Astrocyte (in vitro differentiated cells and primary cell): ENCODE results near the gene PLEKHG4B. TPM values are rescaled to one million over a fixed set of nuclear protein-coding genes. Genes with fewer than 3 reads are reported as not detected.

ENCODE experiments used
- DNase-seq: peaks from one replicate; pipeline ENCODE4 v3.0.0-alpha.2; 2010; ENCODE audit warnings: low read depth
- FAIRE-seq: peaks from 2 replicates; lab custom pipeline; 2011; peaks lifted over from hg19 to GRCh38; lab: Jason Lieb, UNC
- H2AFZ ChIP-seq: 2 replicates; pipeline ENCODE4 v1.6.0; 2012; ENCODE audit warnings: low read depth, low read length, inconsistent platforms
- H3K27ac ChIP-seq: 2 replicates; pipeline ENCODE4 v1.5.1; 2011; ENCODE audit warnings: low read depth, low read length, inconsistent platforms
- H3K27me3 ChIP-seq: 2 replicates; pipeline ENCODE4 v1.6.0; 2011; ENCODE audit warnings: low read length, inconsistent platforms; ENCODE audit not compliant: insufficient read depth
- H3K36me3 ChIP-seq: 2 replicates; pipeline ENCODE4 v1.5.1; 2011; ENCODE audit warnings: low read length, inconsistent platforms; ENCODE audit not compliant: insufficient read depth
- H3K4me1 ChIP-seq: 2 replicates; pipeline ENCODE4 v1.5.1; 2011; ENCODE audit warnings: low read length, inconsistent platforms; ENCODE audit not compliant: insufficient read depth
- H3K4me2 ChIP-seq: 2 replicates; pipeline ENCODE4 v1.6.0; 2012; ENCODE audit warnings: low read length, inconsistent platforms
- H3K4me3 ChIP-seq: 2 replicates; pipeline ENCODE4 v1.5.1; 2011; ENCODE audit warnings: low read depth, mild to moderate bottlenecking, low read length, inconsistent platforms; ENCODE audit not compliant: insufficient read depth
- H3K79me2 ChIP-seq: 2 replicates; pipeline ENCODE4 v1.6.0; 2012; ENCODE audit warnings: mild to moderate bottlenecking, low read length, inconsistent platforms; ENCODE audit not compliant: insufficient read depth
- H3K9ac ChIP-seq: 2 replicates; pipeline ENCODE4 v1.6.0; 2012; ENCODE audit warnings: mild to moderate bottlenecking, low read length, inconsistent platforms
- H3K9me3 ChIP-seq: 2 replicates; pipeline ENCODE4 v1.5.1; 2012; ENCODE audit warnings: low read depth, mild to moderate bottlenecking, low read length, inconsistent platforms; ENCODE audit not compliant: insufficient read depth
- H4K20me1 ChIP-seq: 2 replicates; pipeline ENCODE4 v1.6.0; 2012; ENCODE audit warnings: low read length, inconsistent platforms; ENCODE audit not compliant: insufficient read depth
- H3K27ac Mint-ChIP-seq: one replicate; pipeline ENCODE4 v1.8.0; 2021; ENCODE audit warnings: mild to moderate bottlenecking, mixed read lengths; ENCODE audit not compliant: unreplicated experiment
- H3K27me3 Mint-ChIP-seq: one replicate; pipeline ENCODE4 v1.8.0; 2021; ENCODE audit warnings: low read depth, mixed read lengths; ENCODE audit not compliant: unreplicated experiment
- H3K36me3 Mint-ChIP-seq: one replicate; pipeline ENCODE4 v1.8.0; 2021; ENCODE audit warnings: low read depth, mixed read lengths; ENCODE audit not compliant: unreplicated experiment
- H3K4me1 Mint-ChIP-seq: one replicate; pipeline ENCODE4 v1.8.0; 2021; ENCODE audit warnings: low read depth, mixed read lengths; ENCODE audit not compliant: unreplicated experiment
- H3K4me3 Mint-ChIP-seq: one replicate; pipeline ENCODE4 v1.8.0; 2021; ENCODE audit warnings: mild to moderate bottlenecking, moderate library complexity, mixed read lengths; ENCODE audit not compliant: unreplicated experiment
- H3K9me3 Mint-ChIP-seq: one replicate; pipeline ENCODE4 v1.8.0; 2021; ENCODE audit warnings: mild to moderate bottlenecking, mixed read lengths; ENCODE audit not compliant: unreplicated experiment
- CTCF ChIP-seq: IDR thresholded peaks from 2 replicates; pipeline ENCODE4 v1.5.1; 2011; ENCODE audit warnings: low read depth, mild to moderate bottlenecking, inconsistent platforms, low read length, moderate library complexity; ENCODE audit not compliant: insufficient read depth
- EZH2 ChIP-seq: IDR thresholded peaks from 2 replicates; pipeline ENCODE4 v1.6.1; 2012; ENCODE audit warnings: mild to moderate bottlenecking, low read length, inconsistent platforms; ENCODE audit not compliant: insufficient read depth
- total RNA-seq: library from RNA; stranded (reverse); gene quantifications from 2 replicates; pipeline ENCODE4 v1.2.1, GENCODE V29; 2021

Gene PLEKHG4B
- total RNA-seq, 1 donor from 2014 or later: 8.1 TPM

- no peak overlapping the region for H3K27ac Mint-ChIP-seq
- no peak for FAIRE-seq
- H3K9ac ChIP-seq: no peak overlapping the region
Measured at GRCh38 chr5:181566-181965, 89.6 kb downstream of the PLEKHG4B start.

GRCh38 chr5:182126-182525 lies 90.2 kb downstream of the PLEKHG4B start:
- no peak for TF ChIP-seq CTCF
- no peak for TF ChIP-seq EZH2
- no peak for FAIRE-seq

More at GRCh38 chr5:181566-181965, 89.6 kb downstream of the PLEKHG4B start:
- Histone ChIP-seq H3K9me3 (no peaks in the 10 kb centered on the region), H3K27me3 (no peaks in the 10 kb centered on the region), H3K36me3 (peaks cover 3% of the 10 kb centered on the region), H3K4me2 (no peak overlapping the region), H2AFZ (no peak overlapping the region), H3K79me2 (no peaks in the 10 kb centered on the region), H3K4me1 (no peaks in the 10 kb centered on the region), H3K27ac (no peak overlapping the region), H4K20me1 (no peaks in the 10 kb centered on the region), H3K4me3 (no peak overlapping the region)
- Mint-ChIP-seq H3K9me3 (no peaks in the 10 kb centered on the region), H3K4me3 (no peak overlapping the region), H3K36me3 (peaks cover 5% of the 10 kb centered on the region), H3K4me1 (peaks cover 2% of the 10 kb centered on the region), H3K27me3 (peaks cover 22% of the 10 kb centered on the region)
- TF ChIP-seq EZH2 (no peak), CTCF (no peak)
- DNase-seq: no peak

GRCh38 chr5:184471-184870 lies 92.5 kb downstream of the PLEKHG4B start:
- H3K9ac ChIP-seq: no peak overlapping the region
- FAIRE-seq (no peak), DNase-seq (no peak)
- peaks cover 3% of the 10 kb centered on the region for H3K36me3 ChIP-seq
- no peak overlapping the region for H3K27ac ChIP-seq
- no peaks in the 10 kb centered on the region for H4K20me1 ChIP-seq
- no peaks in the 10 kb centered on the region for H3K9me3 ChIP-seq
- Mint-ChIP-seq H3K27ac (no peak overlapping the region), H3K36me3 (peaks cover 5% of the 10 kb centered on the region), H3K4me3 (no peak overlapping the region), H3K27me3 (peaks cover 23% of the 10 kb centered on the region), H3K4me1 (peaks cover 2% of the 10 kb centered on the region), H3K9me3 (no peaks in the 10 kb centered on the region)
- no peak for TF ChIP-seq EZH2
- no peak for TF ChIP-seq CTCF
- H3K27me3 ChIP-seq: no peaks in the 10 kb centered on the region
- H3K4me3 ChIP-seq: no peak overlapping the region
- H3K4me1 ChIP-seq: peaks cover 7% of the 10 kb centered on the region
- H3K4me2 ChIP-seq: no peak overlapping the region
- no peaks in the 10 kb centered on the region for H3K79me2 ChIP-seq
- H2AFZ ChIP-seq: no peak overlapping the region

More at GRCh38 chr5:182126-182525, 90.2 kb downstream of the PLEKHG4B start:
- Histone ChIP-seq H3K9ac (no peak overlapping the region), H3K4me1 (no peaks in the 10 kb centered on the region), H2AFZ (no peak overlapping the region), H3K79me2 (no peaks in the 10 kb centered on the region), H3K4me3 (no peak overlapping the region), H3K4me2 (no peak overlapping the region), H4K20me1 (no peaks in the 10 kb centered on the region), H3K36me3 (peaks cover 3% of the 10 kb centered on the region), H3K27me3 (no peaks in the 10 kb centered on the region), H3K27ac (no peak overlapping the region), H3K9me3 (no peaks in the 10 kb centered on the region)
- DNase-seq: no peak
- no peaks in the 10 kb centered on the region for H3K9me3 Mint-ChIP-seq
- H3K4me3 Mint-ChIP-seq: no peak overlapping the region
- no peaks in the 10 kb centered on the region for H3K4me1 Mint-ChIP-seq
- peaks cover 5% of the 10 kb centered on the region for H3K36me3 Mint-ChIP-seq
- peaks cover 19% of the 10 kb centered on the region for H3K27me3 Mint-ChIP-seq
- H3K27ac Mint-ChIP-seq: no peak overlapping the region
